Activated CD8-positive, alpha-beta memory T cell treated with anti-CD3 and anti-CD28 coated beads for 36 hours (primary cell): ENCODE results near the gene KDM8. TPM values are rescaled to one million over a fixed set of nuclear protein-coding genes. Genes with fewer than 3 reads are reported as not detected.
"Not testable (repeated sequence)": the region's sequence is repeated elsewhere in the genome, so short reads cannot be mapped to it uniquely, and the experiment has no call there.

ENCODE experiments used
- CTCF ChIA-PET: fragments of 350-600 bp; sonication (Branson Sonifier 250); formaldehyde crosslinking; loops from one replicate; lab custom pipeline; 2021; ENCODE audit warnings: antibody characterized with exemption; lab: Charles Lee
- POLR2A ChIA-PET: fragments of 350-600 bp; sonication (Branson Sonifier 250); formaldehyde crosslinking; loops from one replicate; lab custom pipeline; 2021; ENCODE audit warnings: antibody characterized with exemption; lab: Charles Lee
- total RNA-seq, 2 experiments: library from RNA; stranded (reverse); gene quantifications; one replicate each; pipeline ENCODE4 v1.2.3, GENCODE V29; 2021

Gene KDM8
- total RNA-seq, 2 experiments from 2014 or later = 8.4 to 8.8 TPM

- POLR2A ChIA-PET = no interaction called here
- CTCF ChIA-PET = no interaction called here
These were observed 17.6 kb upstream of the KDM8 start for GRCh38 chr16:27185776-27186130.

- POLR2A ChIA-PET = no interaction called here
- CTCF ChIA-PET = interaction anchor here (1.6 to 2.7 kb wide), 2 partner anchors 8 to 185 kb away, joined by 3 to 10 read pairs; no protein-coding TSS in a partner anchor
These were observed 14.7 kb upstream of the KDM8 start for GRCh38 chr16:27188633-27189032.

GRCh38 chr16:27189335-27189972 is 13.9 kb upstream of the KDM8 start:
- CTCF ChIA-PET = interaction anchor here (1.6 to 2.7 kb wide), 2 partner anchors 9 to 184 kb away, joined by 3 to 10 read pairs; no protein-coding TSS in a partner anchor
- POLR2A ChIA-PET = no interaction called here

- POLR2A ChIA-PET = no interaction called here
- CTCF ChIA-PET = interaction anchor here (1.6 to 2.7 kb wide), 2 partner anchors 10 to 183 kb away, joined by 3 to 10 read pairs; no protein-coding TSS in a partner anchor
These were observed 12.9 kb upstream of the KDM8 start for GRCh38 chr16:27190316-27190871.

GRCh38 chr16:27191352-27191924 is 11.9 kb upstream of the KDM8 start:
- CTCF ChIA-PET = interaction anchor here (2.7 kb wide), 1 partner anchor 11 kb away, joined by 10 read pairs; no protein-coding TSS in a partner anchor
- POLR2A ChIA-PET = no interaction called here

GRCh38 chr16:27193300-27193990 is 9.9 kb upstream of the KDM8 start:
- POLR2A ChIA-PET = no interaction called here

GRCh38 chr16:27195076-27195741 is 8.1 kb upstream of the KDM8 start:
- POLR2A ChIA-PET = no interaction called here
- CTCF ChIA-PET = interaction anchor here (1.0 kb wide), 1 partner anchor 15 kb away, joined by 4 read pairs; no protein-coding TSS in a partner anchor

More at GRCh38 chr16:27193300-27193990, 9.9 kb upstream of the KDM8 start:
- CTCF ChIA-PET = interaction anchor here (2.2 kb wide), 1 partner anchor 14 kb away, joined by 9 read pairs; no protein-coding TSS in a partner anchor

GRCh38 chr16:27195941-27196595 is 7.3 kb upstream of the KDM8 start:
- ChIA-PET CTCF (interaction anchor here (1.0 kb wide), 2 partner anchors 15 to 205 kb away, joined by 3 to 4 read pairs; no protein-coding TSS in a partner anchor), POLR2A (interaction anchor here (0.7 kb wide), 1 partner anchor 26 kb away, joined by 4 read pairs; no protein-coding TSS in a partner anchor)

- POLR2A ChIA-PET = interaction anchor here (0.7 kb wide), 1 partner anchor 27 kb away, joined by 4 read pairs; no protein-coding TSS in a partner anchor
These were observed 6.3 kb upstream of the KDM8 start for GRCh38 chr16:27197004-27197403.

GRCh38 chr16:27198451-27199234 is 4.7 kb upstream of the KDM8 start:
- ChIA-PET CTCF (interaction anchor here (0.6 to 1.5 kb wide), 6 partner anchors 12 to 252 kb away, joined by 3 to 5 read pairs (median 3); no protein-coding TSS in a partner anchor), POLR2A (no interaction called here)

More at GRCh38 chr16:27197004-27197403, 6.3 kb upstream of the KDM8 start:
- CTCF ChIA-PET = interaction anchor here (1.0 kb wide), 1 partner anchor 204 kb away, joined by 3 read pairs; no protein-coding TSS in a partner anchor

GRCh38 chr16:27199235-27199586 is 4.1 kb upstream of the KDM8 start:
- CTCF ChIA-PET = interaction anchor here (0.6 to 1.5 kb wide), 7 partner anchors 11 to 251 kb away, joined by 3 to 5 read pairs (median 3); no protein-coding TSS in a partner anchor
- POLR2A ChIA-PET = no interaction called here

GRCh38 chr16:27199736-27200135 is 3.6 kb upstream of the KDM8 start:
- POLR2A ChIA-PET = no interaction called here
- CTCF ChIA-PET = interaction anchor here (0.6 to 1.4 kb wide), 5 partner anchors 10 to 118 kb away, joined by 3 to 4 read pairs (median 3); no protein-coding TSS in a partner anchor

GRCh38 chr16:27200914-27201313 is 2.4 kb upstream of the KDM8 start:
- CTCF ChIA-PET = not testable (repeated sequence)

GRCh38 chr16:27202923-27203506 is 311 bp upstream of the KDM8 start:
- ChIA-PET POLR2A (interaction anchor here (0.6 to 1.6 kb wide), 6 partner anchors 32 to 347 kb away, joined by 3 to 7 read pairs (median 4); partner anchors contain the start of gene KATNIP), CTCF (interaction anchor here (1.0 to 4.8 kb wide), 4 partner anchors 23 to 165 kb away, joined by 3 to 20 read pairs (median 5); no protein-coding TSS in a partner anchor)

More at GRCh38 chr16:27200914-27201313, 2.4 kb upstream of the KDM8 start:
- POLR2A ChIA-PET = not testable (repeated sequence)

GRCh38 chr16:27204312-27204915 is 1.1 kb downstream of the KDM8 start:
- ChIA-PET CTCF (interaction anchor here (1.0 to 4.8 kb wide), 3 partner anchors 25 to 163 kb away, joined by 3 to 20 read pairs (median 6); no protein-coding TSS in a partner anchor), POLR2A (interaction anchor here (0.6 to 1.6 kb wide), 2 partner anchors 31 to 343 kb away, joined by 3 to 5 read pairs; no protein-coding TSS in a partner anchor)
